SK-N-SH treated with all-trans-retinoic acid at 6 μM for 48 hours (cell line): ENCODE results near the gene TMEM132C.

ENCODE experiments used
- ARNTL ChIP-seq: fragments of 450-650 bp; formaldehyde crosslinking; IDR thresholded peaks from 2 replicates; pipeline ENCODE4 v1.5.0; 2020; ENCODE audit warnings: low read depth, mild to moderate bottlenecking, moderate library complexity, borderline replicate concordance
- TCF4 ChIP-seq: fragments of 250-450 bp; sonication (Bioruptor Pico); IDR thresholded peaks from 2 replicates; pipeline ENCODE4 v1.8.0; 2021; ENCODE audit warnings: mild to moderate bottlenecking, moderate library complexity, borderline replicate concordance
- ZNF70 ChIP-seq: fragments of 450-650 bp; formaldehyde crosslinking; IDR thresholded peaks from 2 replicates; pipeline ENCODE4 v1.5.0; 2020; ENCODE audit warnings: mild to moderate bottlenecking, moderate library complexity

DNA sequence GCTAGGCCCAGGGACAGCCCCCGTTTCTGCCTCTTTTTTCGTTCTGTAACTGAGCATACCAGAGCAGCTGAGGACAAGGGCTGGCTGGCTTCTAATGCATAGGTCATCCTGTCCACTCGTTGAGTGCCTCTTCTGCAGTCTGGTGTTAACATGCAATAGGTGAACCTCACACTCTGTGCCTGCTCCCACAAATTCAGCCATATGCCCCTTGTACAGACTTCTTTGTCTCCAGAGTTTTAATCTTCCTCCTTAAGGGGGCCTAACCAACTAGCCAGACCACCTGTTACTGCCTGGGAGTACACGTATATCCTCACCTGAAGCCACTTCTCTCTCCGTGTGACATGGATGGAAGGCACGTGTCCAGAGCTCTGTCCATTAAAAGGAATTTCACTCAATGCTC is 445.7 kb downstream of the TMEM132C start:
- TF ChIP-seq ARNTL (CRISPR knock-in tag) = no peak
- TF ChIP-seq TCF4 (CRISPR knock-in tag) = no peak
- no peak for TF ChIP-seq ZNF70 (CRISPR knock-in tag)
